Rectal smooth muscle tissue (tissue), 1 donor: Measurements from ENCODE around the gene LHFPL2.

ENCODE experiments used
- H3K27ac ChIP-seq: one replicate; pipeline ENCODE4 v1.7.0; 2013; ENCODE audit warnings: low read depth, low read length, inconsistent platforms
- H3K27me3 ChIP-seq: one replicate; pipeline ENCODE4 v1.7.0; 2013; ENCODE audit warnings: low read length; ENCODE audit not compliant: control insufficient read depth, insufficient read depth
- H3K36me3 ChIP-seq: one replicate; pipeline ENCODE4 v1.7.0; 2013; ENCODE audit warnings: low read length; ENCODE audit not compliant: control insufficient read depth, insufficient read depth
- H3K4me1 ChIP-seq: one replicate; pipeline ENCODE4 v1.7.0; 2013; ENCODE audit warnings: low read length; ENCODE audit not compliant: control insufficient read depth, insufficient read depth
- H3K4me3 ChIP-seq: one replicate; pipeline ENCODE4 v1.7.0; 2013; ENCODE audit warnings: low read length
- H3K9ac ChIP-seq: one replicate; pipeline ENCODE4 v1.7.0; 2013; ENCODE audit warnings: low read length

The LHFPL2 gene

GRCh38 chr5:78649211-78649695, 681 bp upstream of the LHFPL2 start:
- peak overlapping the region; percentile 89 for H3K27ac ChIP-seq

GRCh38 chr5:78647838-78648358, 674 bp downstream of the LHFPL2 start:
- H3K9ac ChIP-seq, result peak overlapping the region; percentile 52
- H3K4me3 ChIP-seq, result peak overlapping the region; percentile 86
- peaks cover 9% of the 10 kb centered on the region for H3K4me1 ChIP-seq
- peak overlapping the region; percentile 93 for H3K27ac ChIP-seq
- no peaks in the 10 kb centered on the region for H3K27me3 ChIP-seq
- no peaks in the 10 kb centered on the region for H3K36me3 ChIP-seq

More at GRCh38 chr5:78649211-78649695, 681 bp upstream of the LHFPL2 start:
- Histone ChIP-seq H3K36me3 (no peaks in the 10 kb centered on the region), H3K9ac (peak overlapping the region; percentile 51), H3K4me3 (peak overlapping the region; percentile 61), H3K27me3 (no peaks in the 10 kb centered on the region), H3K4me1 (peaks cover 9% of the 10 kb centered on the region)

GRCh38 chr5:78647351-78647818, 1.2 kb downstream of the LHFPL2 start:
- Histone ChIP-seq H3K4me3 (peak overlapping the region; percentile 86), H3K27ac (peak overlapping the region; percentile 93), H3K36me3 (no peaks in the 10 kb centered on the region), H3K4me1 (peaks cover 9% of the 10 kb centered on the region), H3K9ac (no peak overlapping the region), H3K27me3 (no peaks in the 10 kb centered on the region)

GRCh38 chr5:78644741-78645300, 3.8 kb downstream of the LHFPL2 start:
- H3K4me1 ChIP-seq, result peaks cover 16% of the 10 kb centered on the region
- H3K27me3 ChIP-seq, result no peaks in the 10 kb centered on the region
- no peaks in the 10 kb centered on the region for H3K36me3 ChIP-seq
- H3K9ac ChIP-seq, result no peak overlapping the region
- no peak overlapping the region for H3K27ac ChIP-seq
- no peak overlapping the region for H3K4me3 ChIP-seq

- Histone ChIP-seq H3K4me1 (peaks cover 20% of the 10 kb centered on the region), H3K36me3 (no peaks in the 10 kb centered on the region), H3K27ac (no peak overlapping the region), H3K9ac (no peak overlapping the region), H3K27me3 (no peaks in the 10 kb centered on the region), H3K4me3 (no peak overlapping the region)
Measured at GRCh38 chr5:78644129-78644528, 4.4 kb downstream of the LHFPL2 start.

DNA sequence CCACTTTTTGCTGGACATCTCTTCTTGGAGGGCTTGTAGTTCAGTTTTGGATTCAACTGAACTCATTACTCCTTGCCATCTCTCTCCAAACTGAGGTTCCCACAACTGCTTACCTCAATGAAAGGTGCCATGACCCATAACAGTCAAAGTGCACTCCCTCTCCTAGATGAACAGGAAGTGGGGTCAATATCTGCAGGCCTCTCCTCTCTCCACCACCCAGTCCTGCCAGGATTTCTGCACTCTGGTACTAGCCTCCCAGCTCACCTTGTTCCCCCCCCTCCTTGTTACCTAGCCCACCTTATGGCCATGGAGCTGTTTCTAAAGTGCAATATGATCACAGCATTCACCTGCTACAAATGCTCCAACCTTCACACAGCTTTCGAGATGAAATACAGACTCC, 5.9 kb downstream of the LHFPL2 start:
- H3K4me1 ChIP-seq, result peaks cover 28% of the 10 kb centered on the region
- H3K27me3 ChIP-seq, result no peaks in the 10 kb centered on the region
- H3K27ac ChIP-seq, result no peak overlapping the region
- H3K4me3 ChIP-seq, result no peak overlapping the region
- no peak overlapping the region for H3K9ac ChIP-seq
- no peaks in the 10 kb centered on the region for H3K36me3 ChIP-seq

DNA sequence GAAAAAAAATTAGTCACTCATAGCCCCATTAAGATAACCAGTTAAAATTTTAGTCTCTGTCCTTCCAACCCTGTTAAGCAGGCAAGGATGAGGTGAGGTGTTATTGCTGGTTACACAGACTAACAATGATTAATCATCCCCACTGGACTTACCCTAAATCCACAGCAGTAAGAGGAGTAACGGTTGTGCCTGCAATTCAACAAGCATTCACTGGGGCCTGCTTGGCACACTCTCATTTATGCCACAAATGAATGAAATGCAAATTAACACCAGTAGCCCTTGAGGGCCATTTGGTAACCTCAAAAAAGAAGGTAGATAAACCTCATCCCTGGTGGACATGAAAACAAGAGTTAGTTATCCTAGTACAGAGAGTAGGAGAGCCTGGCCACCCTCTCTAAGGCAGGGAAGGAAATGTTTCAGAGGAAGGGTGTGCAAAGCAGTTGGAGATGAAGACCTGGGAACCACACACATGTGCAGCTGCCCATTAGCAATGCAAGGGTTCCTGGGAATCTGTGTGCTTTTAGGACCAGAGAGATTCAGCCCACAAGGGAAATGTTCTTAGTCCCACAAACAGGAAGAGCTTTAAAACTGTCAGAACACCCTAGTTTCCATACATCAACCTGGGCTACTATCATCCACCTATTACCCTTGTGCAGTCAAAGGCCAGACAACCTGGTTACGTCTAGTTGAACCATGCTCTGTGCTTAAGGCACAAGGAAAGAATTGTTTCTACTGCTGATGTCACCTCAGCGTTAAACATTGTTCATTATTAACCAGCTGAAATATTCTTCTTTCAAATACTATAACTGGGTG, 7.7 kb downstream of the LHFPL2 start:
- Histone ChIP-seq H3K4me1 (peaks cover 31% of the 10 kb centered on the region), H3K4me3 (no peak overlapping the region), H3K9ac (no peak overlapping the region), H3K27me3 (no peaks in the 10 kb centered on the region), H3K27ac (no peak overlapping the region), H3K36me3 (no peaks in the 10 kb centered on the region)

- no peaks in the 10 kb centered on the region for H3K36me3 ChIP-seq
- H3K9ac ChIP-seq, result no peak overlapping the region
- H3K27ac ChIP-seq, result no peak overlapping the region
- H3K27me3 ChIP-seq, result no peaks in the 10 kb centered on the region
- H3K4me3 ChIP-seq, result no peak overlapping the region
- peaks cover 29% of the 10 kb centered on the region for H3K4me1 ChIP-seq
Measured at GRCh38 chr5:78639791-78640190, 8.8 kb downstream of the LHFPL2 start.

GRCh38 chr5:78638973-78639669, 9.5 kb downstream of the LHFPL2 start:
- H3K27ac ChIP-seq, result no peak overlapping the region

GRCh38 chr5:78638423-78638822, 10.1 kb downstream of the LHFPL2 start:
- no peaks in the 10 kb centered on the region for H3K27me3 ChIP-seq
- H3K9ac ChIP-seq, result no peak overlapping the region
- H3K27ac ChIP-seq, result no peak overlapping the region
- peaks cover 28% of the 10 kb centered on the region for H3K4me1 ChIP-seq
- no peak overlapping the region for H3K4me3 ChIP-seq
- H3K36me3 ChIP-seq, result no peaks in the 10 kb centered on the region

More at GRCh38 chr5:78638973-78639669, 9.5 kb downstream of the LHFPL2 start:
- Histone ChIP-seq H3K4me1 (peaks cover 28% of the 10 kb centered on the region), H3K9ac (no peak overlapping the region), H3K4me3 (no peak overlapping the region), H3K36me3 (no peaks in the 10 kb centered on the region), H3K27me3 (no peaks in the 10 kb centered on the region)

- H3K27ac ChIP-seq, result no peak overlapping the region
Measured at GRCh38 chr5:78637468-78637867, 11.1 kb downstream of the LHFPL2 start.

GRCh38 chr5:78636682-78637081, 11.9 kb downstream of the LHFPL2 start:
- peaks cover 28% of the 10 kb centered on the region for H3K4me1 ChIP-seq
- no peak overlapping the region for H3K4me3 ChIP-seq
- H3K9ac ChIP-seq, result no peak overlapping the region
- H3K36me3 ChIP-seq, result no peaks in the 10 kb centered on the region
- H3K27ac ChIP-seq, result no peak overlapping the region
- H3K27me3 ChIP-seq, result no peaks in the 10 kb centered on the region

More at GRCh38 chr5:78637468-78637867, 11.1 kb downstream of the LHFPL2 start:
- H3K9ac ChIP-seq, result no peak overlapping the region
- no peaks in the 10 kb centered on the region for H3K27me3 ChIP-seq
- H3K36me3 ChIP-seq, result no peaks in the 10 kb centered on the region
- peaks cover 28% of the 10 kb centered on the region for H3K4me1 ChIP-seq
- H3K4me3 ChIP-seq, result no peak overlapping the region
